Effector memory CD4-positive, alpha-beta T cell (primary cell): ENCODE data around the gene SLC27A6.

Experiments used
- DNase-seq, 3 donors: peaks; one replicate each; pipeline ENCODE4 v3.0.0-alpha.2; 2020
- H3K27ac ChIP-seq: 2 replicates; pipeline ENCODE4 v1.7.0; 2013; ENCODE audit warnings: mild to moderate bottlenecking, low read length, moderate library complexity; ENCODE audit not compliant: insufficient read depth, poor library complexity, severe bottlenecking
- H3K27me3 ChIP-seq: replicated peaks from 2 replicates; pipeline ENCODE4 v1.7.0; 2013; ENCODE audit warnings: mild to moderate bottlenecking, low read length; ENCODE audit not compliant: insufficient read depth, control insufficient read depth, poor library complexity, severe bottlenecking
- H3K36me3 ChIP-seq: 2 replicates; pipeline ENCODE4 v1.7.0; 2013; ENCODE audit warnings: mild to moderate bottlenecking, low read length, moderate library complexity; ENCODE audit not compliant: control insufficient read depth, insufficient read depth
- H3K4me1 ChIP-seq: 2 replicates; pipeline ENCODE4 v1.7.0; 2013; ENCODE audit warnings: low read length, mild to moderate bottlenecking; ENCODE audit not compliant: control insufficient read depth, insufficient read depth, poor library complexity, severe bottlenecking
- H3K4me3 ChIP-seq: 2 replicates; pipeline ENCODE4 v1.7.0; 2013; ENCODE audit warnings: low read length, low read depth, mild to moderate bottlenecking; ENCODE audit not compliant: insufficient read depth, poor library complexity, severe bottlenecking
- H3K9me3 ChIP-seq: 2 replicates; pipeline ENCODE4 v1.7.0; 2013; ENCODE audit warnings: mild to moderate bottlenecking, low read length, moderate library complexity; ENCODE audit not compliant: control insufficient read depth

Gene SLC27A6

GRCh38 chr5:128956164-128956563 is 9.1 kb upstream of the SLC27A6 start:
- H3K9me3 ChIP-seq, result no peaks in the 10 kb centered on the region
- no peaks in the 10 kb centered on the region for H3K36me3 ChIP-seq
- no peak overlapping the region for H3K4me3 ChIP-seq
- H3K27me3 ChIP-seq, result no peaks in the 10 kb centered on the region
- no peak overlapping the region for H3K27ac ChIP-seq
- H3K4me1 ChIP-seq, result no peaks in the 10 kb centered on the region
- no peak for DNase-seq

GRCh38 chr5:128962211-128962610 is 3.1 kb upstream of the SLC27A6 start:
- DNase-seq, result no peak

DNA sequence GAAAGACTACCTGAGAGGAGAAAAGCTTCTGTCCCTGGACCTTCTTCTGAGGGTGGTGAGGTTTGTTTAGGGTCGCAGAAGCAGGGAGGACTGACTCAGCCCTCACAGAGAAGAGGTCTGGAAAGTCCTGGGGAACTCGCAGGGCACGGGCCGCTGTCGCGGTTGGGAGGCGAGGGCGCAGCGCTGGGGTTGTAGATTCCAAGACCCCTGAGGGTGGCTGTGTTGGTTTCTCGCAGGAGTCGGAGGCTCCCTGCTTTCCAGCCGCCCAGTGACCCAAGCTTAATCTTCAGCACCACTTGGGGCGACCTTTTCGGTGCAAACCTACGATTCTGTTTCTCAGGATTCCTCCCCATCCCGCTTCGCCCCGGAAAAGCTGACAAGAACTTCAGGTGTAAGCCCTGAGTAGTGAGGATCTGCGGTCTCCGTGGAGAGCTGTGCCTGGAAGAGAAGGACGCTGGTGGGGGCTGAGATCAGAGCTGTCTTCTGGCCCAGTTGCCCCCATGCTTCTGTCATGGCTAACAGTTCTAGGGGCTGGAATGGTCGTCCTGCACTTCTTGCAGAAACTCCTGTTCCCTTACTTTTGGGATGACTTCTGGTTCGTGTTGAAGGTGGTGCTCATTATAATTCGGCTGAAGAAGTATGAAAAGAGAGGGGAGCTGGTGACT is 482 bp downstream of the SLC27A6 start:
- Histone ChIP-seq H3K9me3 (no peaks in the 10 kb centered on the region), H3K4me3 (no peak overlapping the region)

More at GRCh38 chr5:128962211-128962610, 3.1 kb upstream of the SLC27A6 start:
- H3K9me3 ChIP-seq, result no peaks in the 10 kb centered on the region
- no peak overlapping the region for H3K4me3 ChIP-seq
- no peaks in the 10 kb centered on the region for H3K4me1 ChIP-seq
- H3K27me3 ChIP-seq, result no peaks in the 10 kb centered on the region
- H3K27ac ChIP-seq, result no peak overlapping the region
- no peaks in the 10 kb centered on the region for H3K36me3 ChIP-seq

GRCh38 chr5:128966375-128966774 is 1.1 kb downstream of the SLC27A6 start:
- DNase-seq, result no peak
- no peaks in the 10 kb centered on the region for H3K36me3 ChIP-seq
- H3K4me3 ChIP-seq, result no peak overlapping the region
- H3K27me3 ChIP-seq, result no peaks in the 10 kb centered on the region
- no peaks in the 10 kb centered on the region for H3K9me3 ChIP-seq
- no peak overlapping the region for H3K27ac ChIP-seq
- no peaks in the 10 kb centered on the region for H3K4me1 ChIP-seq

More for the DNA sequence above, 482 bp downstream of the SLC27A6 start:
- Histone ChIP-seq H3K27me3 (no peaks in the 10 kb centered on the region), H3K27ac (no peak overlapping the region), H3K36me3 (no peaks in the 10 kb centered on the region), H3K4me1 (no peaks in the 10 kb centered on the region)
- DNase-seq, result no peak

- H3K4me3 ChIP-seq, result no peak overlapping the region
- H3K4me1 ChIP-seq, result no peaks in the 10 kb centered on the region
- no peaks in the 10 kb centered on the region for H3K27me3 ChIP-seq
- H3K36me3 ChIP-seq, result no peaks in the 10 kb centered on the region
- DNase-seq, result no peak
- H3K27ac ChIP-seq, result no peak overlapping the region
- no peaks in the 10 kb centered on the region for H3K9me3 ChIP-seq
These were observed 1.6 kb downstream of the SLC27A6 start for GRCh38 chr5:128966846-128967245.

DNA sequence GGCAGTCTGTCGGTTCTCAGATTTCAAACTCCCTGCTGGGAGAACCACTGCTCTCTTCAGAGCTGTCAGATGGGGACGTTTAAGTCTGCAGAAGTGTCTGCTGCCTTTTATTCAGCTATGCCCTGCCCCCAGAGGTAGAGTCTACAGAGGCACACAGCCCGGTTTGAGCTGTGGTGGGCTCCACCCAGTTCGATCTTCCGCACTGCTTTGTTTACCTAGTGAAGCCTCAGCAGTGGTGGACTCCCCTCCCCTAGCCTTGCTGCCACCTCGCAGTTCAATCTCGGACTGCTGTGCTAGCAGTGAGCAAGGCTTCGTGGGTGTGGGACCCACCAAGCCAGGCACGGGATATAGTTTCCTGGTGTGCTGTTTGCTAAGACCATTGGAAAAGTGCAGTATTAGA is 8.0 kb downstream of the SLC27A6 start:
- no peak for DNase-seq
- Histone ChIP-seq H3K9me3 (no peaks in the 10 kb centered on the region), H3K27ac (no peak overlapping the region), H3K36me3 (no peaks in the 10 kb centered on the region), H3K27me3 (no peaks in the 10 kb centered on the region), H3K4me1 (no peaks in the 10 kb centered on the region), H3K4me3 (no peak overlapping the region)

DNA sequence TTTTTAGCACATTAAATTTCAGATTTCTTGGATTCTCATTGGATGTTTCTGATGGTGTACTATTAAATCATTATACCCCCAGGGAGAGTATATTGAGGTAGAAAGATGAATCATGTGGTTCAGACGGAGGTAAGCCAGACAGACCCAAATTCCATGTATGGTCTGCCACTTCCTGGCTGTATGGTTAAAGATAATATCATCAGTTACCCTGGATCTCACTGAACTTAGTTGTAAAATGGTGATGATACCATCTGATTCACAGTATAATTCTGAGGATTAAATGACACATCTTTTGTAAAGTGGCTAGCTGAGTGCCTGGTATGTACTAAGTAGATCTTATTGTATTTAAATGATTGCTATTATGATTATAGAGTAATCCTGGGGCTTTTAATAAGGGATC is 9.3 kb downstream of the SLC27A6 start:
- DNase-seq, result no peak
- H3K9me3 ChIP-seq, result no peaks in the 10 kb centered on the region
- no peaks in the 10 kb centered on the region for H3K4me1 ChIP-seq

DNA sequence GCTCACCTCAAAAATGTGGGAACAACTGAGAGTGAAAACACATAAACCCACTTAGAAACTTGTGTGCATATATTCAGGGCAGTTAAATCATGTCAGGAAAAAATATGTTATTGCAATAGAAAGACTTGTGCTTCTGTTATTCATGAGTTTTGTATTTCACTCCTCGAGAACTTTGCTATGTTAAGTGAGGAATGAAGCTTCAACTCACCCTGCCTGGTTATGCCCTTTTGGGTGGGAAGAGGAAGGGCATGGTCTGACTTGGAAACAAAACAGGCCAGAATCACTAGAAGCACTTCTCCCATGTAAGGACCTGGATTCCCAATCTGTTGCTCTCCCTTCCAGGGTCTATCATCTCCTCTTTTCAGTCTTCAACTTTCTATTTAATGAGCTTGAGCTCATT is 14.5 kb downstream of the SLC27A6 start:
- Histone ChIP-seq H3K9me3 (no peaks in the 10 kb centered on the region), H3K27me3 (no peaks in the 10 kb centered on the region), H3K27ac (no peak overlapping the region), H3K36me3 (no peaks in the 10 kb centered on the region), H3K4me1 (no peaks in the 10 kb centered on the region), H3K4me3 (no peak overlapping the region)
- DNase-seq, result no peak

More for the DNA sequence above, 9.3 kb downstream of the SLC27A6 start:
- Histone ChIP-seq H3K4me3 (no peak overlapping the region), H3K36me3 (no peaks in the 10 kb centered on the region), H3K27ac (no peak overlapping the region), H3K27me3 (no peaks in the 10 kb centered on the region)

GRCh38 chr5:128980917-128981316 is 15.6 kb downstream of the SLC27A6 start:
- H3K27ac ChIP-seq, result no peak overlapping the region
- no peaks in the 10 kb centered on the region for H3K27me3 ChIP-seq
- H3K4me1 ChIP-seq, result no peaks in the 10 kb centered on the region
- DNase-seq, result no peak
- no peaks in the 10 kb centered on the region for H3K36me3 ChIP-seq
- H3K4me3 ChIP-seq, result no peak overlapping the region
- H3K9me3 ChIP-seq, result no peaks in the 10 kb centered on the region

- H3K4me3 ChIP-seq, result no peak overlapping the region
- no peaks in the 10 kb centered on the region for H3K4me1 ChIP-seq
- no peaks in the 10 kb centered on the region for H3K9me3 ChIP-seq
- no peaks in the 10 kb centered on the region for H3K36me3 ChIP-seq
- no peak for DNase-seq
- no peak overlapping the region for H3K27ac ChIP-seq
- H3K27me3 ChIP-seq, result no peaks in the 10 kb centered on the region
These were observed 19.2 kb downstream of the SLC27A6 start for GRCh38 chr5:128984480-128984879.
